Daoy (cell line): Measurements from ENCODE around the gene DPPA4. TPM values are rescaled to one million over a fixed set of nuclear protein-coding genes. Genes with fewer than 3 reads are reported as not detected.

ENCODE experiments used
- DNase-seq: peaks from one replicate; pipeline ENCODE4 v3.0.0-alpha.2; 2015; ENCODE audit warnings: low read depth
- total RNA-seq: library from RNA; depleted of rRNA; stranded (reverse); fragments of >200 nt; shearing (Covaris generic); gene quantifications from 2 replicates; pipeline ENCODE4 v1.2.3, GENCODE V29; 2014; rRNA removed

The DPPA4 gene
- total RNA-seq, 1 experiment from 2014 or later, result 11.1 TPM

GRCh38 chr3:109339197-109339596 lies 1.9 kb upstream of the DPPA4 start:
- DNase-seq, result no peak

- no peak for DNase-seq
Measured at GRCh38 chr3:109338322-109338721, 976 bp upstream of the DPPA4 start.

GRCh38 chr3:109336291-109336861 lies 970 bp downstream of the DPPA4 start:
- peak; percentile 23 for DNase-seq

- DNase-seq, result no peak
Measured at GRCh38 chr3:109334572-109334971, 2.8 kb downstream of the DPPA4 start.

- DNase-seq, result no peak
Measured at GRCh38 chr3:109331692-109332091, 5.7 kb downstream of the DPPA4 start.

GRCh38 chr3:109330405-109330804 lies 6.9 kb downstream of the DPPA4 start:
- DNase-seq, result no peak

- DNase-seq, result no peak
Measured at GRCh38 chr3:109328202-109328601, 9.1 kb downstream of the DPPA4 start.

GRCh38 chr3:109325657-109326056 lies 11.7 kb downstream of the DPPA4 start:
- no peak for DNase-seq

- DNase-seq, result no peak
Measured at GRCh38 chr3:109325109-109325508, 12.2 kb downstream of the DPPA4 start.

GRCh38 chr3:109316162-109316730 lies 21.1 kb downstream of the DPPA4 start, which contains the start of gene DPPA2:
DPPA2 (minus strand) TSS chr3:109316517; CDS start chr3:109314542, 1,975 bp downstream.
- DNase-seq, result peak; percentile 35

- no peak for DNase-seq
Measured at GRCh38 chr3:109313061-109313460, 24.3 kb downstream of the DPPA4 start.

GRCh38 chr3:109297496-109297895 lies 39.9 kb downstream of the DPPA4 start:
- no peak for DNase-seq

GRCh38 chr3:109284071-109284470 lies 53.3 kb downstream of the DPPA4 start:
- DNase-seq, result no peak

- no peak for DNase-seq
Measured at GRCh38 chr3:109278546-109278945, 58.8 kb downstream of the DPPA4 start.

- DNase-seq, result no peak
Measured at GRCh38 chr3:109278141-109278540, 59.2 kb downstream of the DPPA4 start.

Other genes starting within 250 kb of the DPPA4 start
- gene MORC1, start 219.4 kb downstream of the DPPA4 start, total RNA-seq, result not detected in 2 replicates
- gene C3orf85, start 200.8 kb downstream of the DPPA4 start, total RNA-seq, result not detected in 2 replicates
- gene DPPA2, start 21.0 kb downstream of the DPPA4 start, total RNA-seq, result 0.34 and 0.68 TPM in 2 replicates